ENCODE results near the gene UGT1A10. TPM values are rescaled to one million over a fixed set of nuclear protein-coding genes. Genes with fewer than 3 reads are reported as not detected.

Gene UGT1A10
- total and polyA plus RNA-seq, 10 of the 15 experiments (the other 5 are each of a cell fraction or from before 2014, with no cell fraction given): not detected

GRCh38 chr2:233802132-233802815 lies 166.0 kb downstream of the UGT1A10 start (continued):
- TF ChIP-seq NKRF (conservative IDR thresholded peaks at IDR 0.05): no peak

GRCh38 chr2:233803292-233803911 lies 167.2 kb downstream of the UGT1A10 start:
- FAIRE-seq (no peak), ATAC-seq (no peak), DNase-seq (ENCODE audit: low read depth, low spot score) (no peak)
- H3K27me3 ChIP-seq (replicated peaks in 1 of 2; ENCODE audit: control insufficient read depth in 2 of 2, insufficient read depth in 2 of 2, low read length in 1 of 2): no peaks in the 10 kb centered on the region; a peak in 1 of 4 replicates
- no peak overlapping the region for H3K4me3 ChIP-seq
- in situ Hi-C loops (cut with MboI) (no loop called here), intact Hi-C loops (cut with micrococcal nuclease; ENCODE audit: unreplicated experiment) (no loop called here)
- no TSS peak for BruUV-seq (replicated peaks)
- 3% methylated on average over 2 of the region's 2 CpGs for WGBS (ENCODE audit: insufficient coverage, insufficient replicate concordance, low lambda C conversion rate, missing lambda C conversion rate)
- H3K9ac ChIP-seq (ENCODE audit: control insufficient read depth, insufficient read depth, low read length): no peak overlapping the region
- H3K4me1 ChIP-seq (ENCODE audit: control insufficient read depth, insufficient read depth, low read length): no peaks in the 10 kb centered on the region
- ChIA-PET SMC1A (ENCODE audit: uncharacterized antibody, unreplicated experiment) (no interaction called here), POLR2A (no interaction called here), CTCF (no interaction called here), RAD21 (ENCODE audit: unreplicated experiment) (no interaction called here)
- no peaks in the 10 kb centered on the region for H3K9me3 ChIP-seq (replicated peaks; ENCODE audit: control insufficient read depth, insufficient read depth, low read length)
- no peaks in the 10 kb centered on the region for H3K36me3 ChIP-seq (ENCODE audit: control insufficient read depth in 2 of 2, insufficient read depth in 2 of 2, low read length in 1 of 2)
- H3K27ac ChIP-seq (ENCODE audit: control insufficient read depth, insufficient read depth): no peak overlapping the region
- no peaks in the 10 kb centered on the region for H4K20me1 ChIP-seq (ENCODE audit: control insufficient read depth, insufficient read depth)
- no peaks in the 10 kb centered on the region for H3K79me2 ChIP-seq (ENCODE audit: control insufficient read depth, insufficient read depth, low read length)
- no peak overlapping the region for H2AFZ ChIP-seq (ENCODE audit: control insufficient read depth, low read depth, low read length)
- H3K4me2 ChIP-seq (ENCODE audit: control insufficient read depth, insufficient read depth): no peak overlapping the region
- no peak for TF ChIP-seq JUNB (IDR thresholded peaks at IDR 0.05)
- TF ChIP-seq RUNX3 (IDR thresholded peaks at IDR 0.05; ENCODE audit: low read length): no peak
- TF ChIP-seq FOS (IDR thresholded peaks at IDR 0.05; ENCODE audit: borderline replicate concordance, extremely low read depth, insufficient read length): no peak
- TF ChIP-seq IKZF2 (IDR thresholded peaks at IDR 0.05): no peak
- no peak for TF ChIP-seq SPI1 (IDR thresholded peaks at IDR 0.05; ENCODE audit: borderline replicate concordance, insufficient read depth, low read depth, low read length)
- no peak for TF ChIP-seq ZNF622 (IDR thresholded peaks at IDR 0.05)
- TF ChIP-seq PAX5 (IDR thresholded peaks at IDR 0.05; ENCODE audit: borderline replicate concordance, low read depth, low read length): no peak
- no peak for TF ChIP-seq MAX (IDR thresholded peaks at IDR 0.05; ENCODE audit: low read depth, low read length)
- no peak for TF ChIP-seq POU2F2 (IDR thresholded peaks at IDR 0.05; ENCODE audit: borderline replicate concordance, low read depth, low read length)
- TF ChIP-seq, protein P1, sequence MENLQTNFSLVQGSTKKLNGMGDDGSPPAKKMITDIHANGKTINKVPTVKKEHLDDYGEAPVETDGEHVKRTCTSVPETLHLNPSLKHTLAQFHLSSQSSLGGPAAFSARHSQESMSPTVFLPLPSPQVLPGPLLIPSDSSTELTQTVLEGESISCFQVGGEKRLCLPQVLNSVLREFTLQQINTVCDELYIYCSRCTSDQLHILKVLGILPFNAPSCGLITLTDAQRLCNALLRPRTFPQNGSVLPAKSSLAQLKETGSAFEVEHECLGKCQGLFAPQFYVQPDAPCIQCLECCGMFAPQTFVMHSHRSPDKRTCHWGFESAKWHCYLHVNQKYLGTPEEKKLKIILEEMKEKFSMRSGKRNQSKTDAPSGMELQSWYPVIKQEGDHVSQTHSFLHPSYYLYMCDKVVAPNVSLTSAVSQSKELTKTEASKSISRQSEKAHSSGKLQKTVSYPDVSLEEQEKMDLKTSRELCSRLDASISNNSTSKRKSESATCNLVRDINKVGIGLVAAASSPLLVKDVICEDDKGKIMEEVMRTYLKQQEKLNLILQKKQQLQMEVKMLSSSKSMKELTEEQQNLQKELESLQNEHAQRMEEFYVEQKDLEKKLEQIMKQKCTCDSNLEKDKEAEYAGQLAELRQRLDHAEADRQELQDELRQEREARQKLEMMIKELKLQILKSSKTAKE (IDR thresholded peaks at IDR 0.05; ENCODE audit: low read depth, poor library complexity, severe bottlenecking): no peak
- no peak for TF ChIP-seq HCFC1 (IDR thresholded peaks at IDR 0.05; ENCODE audit: low read length)
- TF ChIP-seq PAX8 (IDR thresholded peaks at IDR 0.05): no peak
- no peak for TF ChIP-seq IRF4 (IDR thresholded peaks at IDR 0.05; ENCODE audit: low read depth, low read length)
- no peak for TF ChIP-seq DPF2 (IDR thresholded peaks at IDR 0.05)
- TF ChIP-seq, protein P2, sequence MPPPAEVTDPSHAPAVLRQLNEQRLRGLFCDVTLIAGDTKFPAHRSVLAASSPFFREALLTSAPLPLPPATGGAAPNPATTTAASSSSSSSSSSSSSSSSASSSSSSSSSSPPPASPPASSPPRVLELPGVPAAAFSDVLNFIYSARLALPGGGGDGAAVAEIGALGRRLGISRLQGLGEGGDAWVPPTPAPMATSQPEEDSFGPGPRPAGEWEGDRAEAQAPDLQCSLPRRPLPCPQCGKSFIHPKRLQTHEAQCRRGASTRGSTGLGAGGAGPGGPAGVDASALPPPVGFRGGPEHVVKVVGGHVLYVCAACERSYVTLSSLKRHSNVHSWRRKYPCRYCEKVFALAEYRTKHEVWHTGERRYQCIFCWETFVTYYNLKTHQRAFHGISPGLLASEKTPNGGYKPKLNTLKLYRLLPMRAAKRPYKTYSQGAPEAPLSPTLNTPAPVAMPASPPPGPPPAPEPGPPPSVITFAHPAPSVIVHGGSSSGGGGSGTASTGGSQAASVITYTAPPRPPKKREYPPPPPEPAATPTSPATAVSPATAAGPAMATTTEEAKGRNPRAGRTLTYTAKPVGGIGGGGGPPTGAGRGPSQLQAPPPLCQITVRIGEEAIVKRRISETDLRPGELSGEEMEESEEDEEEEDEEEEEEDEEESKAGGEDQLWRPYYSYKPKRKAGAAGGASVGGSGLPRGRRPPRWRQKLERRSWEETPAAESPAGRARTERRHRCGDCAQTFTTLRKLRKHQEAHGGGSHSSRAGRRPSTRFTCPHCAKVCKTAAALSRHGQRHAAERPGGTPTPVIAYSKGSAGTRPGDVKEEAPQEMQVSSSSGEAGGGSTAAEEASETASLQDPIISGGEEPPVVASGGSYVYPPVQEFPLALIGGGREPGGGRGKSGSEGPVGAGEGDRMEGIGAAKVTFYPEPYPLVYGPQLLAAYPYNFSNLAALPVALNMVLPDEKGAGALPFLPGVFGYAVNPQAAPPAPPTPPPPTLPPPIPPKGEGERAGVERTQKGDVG (CRISPR knock-in tag; IDR thresholded peaks at IDR 0.05): no peak

Measured in GM12878 (cell line).